ELF-1 (cell line): ENCODE data around the gene RSPH9.

Experiments used
- DNase-seq: peaks from one replicate; pipeline ENCODE4 v3.0.0-alpha.2; 2016; ENCODE audit warnings: low read depth, low spot score

RSPH9 gene

GRCh38 chr6:43710576-43710975, 65.7 kb downstream of the RSPH9 start:
- no peak for DNase-seq

- DNase-seq: no peak
Observed at GRCh38 chr6:43712579-43712978, 67.7 kb downstream of the RSPH9 start.

GRCh38 chr6:43713643-43714310, 68.9 kb downstream of the RSPH9 start:
- DNase-seq: no peak

- DNase-seq: no peak
Observed at GRCh38 chr6:43714311-43715055, 69.6 kb downstream of the RSPH9 start.

- DNase-seq: no peak
Observed at GRCh38 chr6:43715056-43715788, 70.4 kb downstream of the RSPH9 start.

GRCh38 chr6:43716099-43716498, 71.3 kb downstream of the RSPH9 start:
- DNase-seq: no peak

GRCh38 chr6:43717389-43717788, 72.6 kb downstream of the RSPH9 start:
- DNase-seq: no peak

- DNase-seq: no peak
Observed at GRCh38 chr6:43717822-43718221, 73.0 kb downstream of the RSPH9 start.

- no peak for DNase-seq
Observed at GRCh38 chr6:43718387-43719105, 73.7 kb downstream of the RSPH9 start.

- no peak for DNase-seq
Observed at GRCh38 chr6:43719511-43719910, 74.7 kb downstream of the RSPH9 start.

- DNase-seq: no peak
Observed at GRCh38 chr6:43720999-43721398, 76.2 kb downstream of the RSPH9 start.
